Neural cell (in vitro differentiated cells): Measurements from ENCODE around the gene ATP2B1.

Source experiments
- EZH2 ChIP-seq: fragments of 200-600, 300-800 bp; shearing (Covaris generic), sonication (generic); IDR thresholded peaks from 2 replicates; pipeline ENCODE4 v1.6.1; 2014; ENCODE audit warnings: antibody characterized with exemption, low read length, borderline replicate concordance, mild to moderate bottlenecking; ENCODE audit not compliant: insufficient read depth, poor library complexity, severe bottlenecking
- POLR2AphosphoS5 ChIP-seq: IDR thresholded peaks from 2 replicates; pipeline ENCODE4 v1.6.1; 2012
- SMC3 ChIP-seq: fragments of 450-650 bp; conservative IDR thresholded peaks from 2 replicates; pipeline ENCODE4 v1.6.1; 2014; ENCODE audit warnings: antibody characterized with exemption, mild to moderate bottlenecking, moderate library complexity; ENCODE audit not compliant: poor library complexity

GRCh38 chr12:89682284-89682683 lies 26.4 kb downstream of the ATP2B1 start:
- TF ChIP-seq EZH2 = no peak
- TF ChIP-seq SMC3 = no peak
- no peak for TF ChIP-seq POLR2AphosphoS5
